GM12874 (cell line): ENCODE data around the gene AUTS2.

Source experiments
- TF ChIP-seq, protein P1 (sequence below): IDR thresholded peaks from 2 replicates; pipeline ENCODE4 v1.5.1; 2011; ENCODE audit warnings: low read depth, mild to moderate bottlenecking, control low read depth, low read length, moderate library complexity; ENCODE audit not compliant: insufficient read depth

Gene AUTS2

DNA sequence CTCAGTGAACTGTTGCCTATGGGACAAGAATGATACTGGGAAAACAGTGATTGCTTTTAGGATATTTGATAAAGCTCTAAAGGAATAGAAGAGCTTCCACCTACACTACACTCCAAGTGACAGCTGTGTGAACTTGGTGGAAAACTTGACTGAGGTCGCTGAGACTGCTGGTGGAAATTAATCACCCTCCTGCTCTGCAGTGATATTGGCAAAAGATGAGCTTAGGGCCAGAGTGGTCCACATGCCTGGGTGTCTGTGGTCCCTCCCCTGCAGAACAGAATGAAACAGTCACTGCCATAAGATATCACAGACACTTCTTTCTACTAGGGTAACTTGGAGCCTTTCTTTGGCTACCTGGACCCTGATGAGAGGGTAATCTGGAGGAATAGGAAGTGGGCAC is 1151.6 kb downstream of the AUTS2 start:
- TF ChIP-seq, protein P1, sequence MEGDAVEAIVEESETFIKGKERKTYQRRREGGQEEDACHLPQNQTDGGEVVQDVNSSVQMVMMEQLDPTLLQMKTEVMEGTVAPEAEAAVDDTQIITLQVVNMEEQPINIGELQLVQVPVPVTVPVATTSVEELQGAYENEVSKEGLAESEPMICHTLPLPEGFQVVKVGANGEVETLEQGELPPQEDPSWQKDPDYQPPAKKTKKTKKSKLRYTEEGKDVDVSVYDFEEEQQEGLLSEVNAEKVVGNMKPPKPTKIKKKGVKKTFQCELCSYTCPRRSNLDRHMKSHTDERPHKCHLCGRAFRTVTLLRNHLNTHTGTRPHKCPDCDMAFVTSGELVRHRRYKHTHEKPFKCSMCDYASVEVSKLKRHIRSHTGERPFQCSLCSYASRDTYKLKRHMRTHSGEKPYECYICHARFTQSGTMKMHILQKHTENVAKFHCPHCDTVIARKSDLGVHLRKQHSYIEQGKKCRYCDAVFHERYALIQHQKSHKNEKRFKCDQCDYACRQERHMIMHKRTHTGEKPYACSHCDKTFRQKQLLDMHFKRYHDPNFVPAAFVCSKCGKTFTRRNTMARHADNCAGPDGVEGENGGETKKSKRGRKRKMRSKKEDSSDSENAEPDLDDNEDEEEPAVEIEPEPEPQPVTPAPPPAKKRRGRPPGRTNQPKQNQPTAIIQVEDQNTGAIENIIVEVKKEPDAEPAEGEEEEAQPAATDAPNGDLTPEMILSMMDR, result no peak

DNA sequence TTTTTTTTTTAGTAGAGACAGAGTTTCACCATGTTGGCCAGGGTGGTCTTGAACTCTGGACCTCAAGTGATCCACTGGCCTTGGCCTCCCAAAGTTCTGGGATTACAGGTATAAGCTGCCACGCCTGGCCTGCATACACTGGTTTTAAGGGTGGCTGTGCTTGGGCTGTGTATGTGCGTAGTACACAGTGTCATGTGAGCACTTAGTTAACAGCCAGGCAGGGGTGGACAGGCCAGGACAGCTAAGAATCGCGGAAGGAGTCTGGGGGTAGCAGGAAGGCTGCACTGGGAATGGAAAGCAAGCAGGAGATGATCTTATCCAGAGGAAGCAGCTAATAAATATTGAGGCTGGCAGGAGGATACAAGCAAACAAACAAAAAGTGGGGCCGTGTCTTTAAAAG is 1153.6 kb downstream of the AUTS2 start:
- TF ChIP-seq, protein P1, result no peak

- TF ChIP-seq, protein P1, result no peak
These were observed 1154.5 kb downstream of the AUTS2 start for GRCh38 chr7:70752794-70753241.

DNA sequence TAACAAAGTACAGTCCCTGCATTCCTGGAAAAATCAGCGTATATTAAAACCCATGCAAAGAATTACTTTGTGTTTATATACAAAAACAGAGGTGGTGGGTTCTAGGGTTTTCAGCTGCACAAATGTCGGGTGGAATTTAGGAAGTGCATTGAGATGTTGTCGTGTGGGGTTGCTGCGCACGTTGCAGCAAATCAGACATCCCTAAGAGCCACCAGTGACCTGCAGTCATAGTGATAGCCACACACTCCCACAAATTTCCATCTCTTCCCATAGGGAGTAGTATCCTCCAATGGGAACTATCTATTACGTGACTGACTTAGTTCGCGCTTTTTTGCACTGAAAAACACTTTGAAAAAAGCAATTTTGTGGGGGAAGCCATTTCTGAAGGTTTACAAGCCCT is 1158.5 kb downstream of the AUTS2 start:
- TF ChIP-seq, protein P1, result no peak

DNA sequence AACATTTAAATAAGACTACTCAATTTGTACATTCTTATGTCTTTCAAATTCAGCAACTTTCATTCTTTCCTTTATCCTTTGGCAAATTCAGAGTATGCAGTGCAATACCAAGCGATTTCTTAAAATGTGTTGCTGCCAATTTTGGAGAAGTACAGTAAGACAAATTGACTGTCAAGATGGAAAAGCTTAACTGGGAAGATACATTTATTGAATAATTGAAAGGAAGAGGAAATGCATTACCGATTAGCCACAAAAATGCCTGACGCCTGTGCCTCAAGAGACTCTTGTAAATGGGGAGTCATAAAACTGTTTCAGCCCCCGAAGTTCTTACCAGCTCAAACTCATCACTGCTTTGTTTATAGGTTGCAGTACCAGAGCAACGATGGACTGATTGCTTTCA is 1160.4 kb downstream of the AUTS2 start:
- TF ChIP-seq, protein P1, result no peak

DNA sequence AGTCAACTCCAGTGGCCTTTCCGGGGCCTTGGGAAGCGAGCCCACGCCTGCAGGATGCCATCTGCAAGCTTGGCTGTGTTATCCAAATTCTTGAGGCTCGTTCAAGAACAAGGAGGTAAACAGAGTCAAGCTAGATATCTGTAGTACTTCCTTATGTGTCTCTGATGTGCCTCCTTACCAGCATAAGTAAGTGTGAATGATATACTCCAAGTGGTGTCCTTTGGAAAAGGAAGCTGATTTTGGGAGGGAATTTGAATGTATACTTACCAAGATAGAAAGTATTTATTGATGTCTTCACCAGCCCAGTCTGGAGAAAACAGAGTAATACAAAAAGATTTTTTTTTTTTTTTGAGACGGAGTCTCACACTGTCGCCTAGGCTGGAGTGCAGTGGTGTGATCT is 1161.4 kb downstream of the AUTS2 start:
- TF ChIP-seq, protein P1, result no peak

- TF ChIP-seq, protein P1, result no peak
These were observed 1163.5 kb downstream of the AUTS2 start for GRCh38 chr7:70761711-70762328.
